Immature natural killer cell (primary cell): ENCODE results near the gene MTX1. TPM values are rescaled to one million over a fixed set of nuclear protein-coding genes. Genes with fewer than 3 reads are reported as not detected.
"Not testable (repeated sequence)": the region's sequence is repeated elsewhere in the genome, so short reads cannot be mapped to it uniquely, and the experiment has no call there.

Experiments used
- DNase-seq, 3 donors: peaks; one replicate each; pipeline ENCODE4 v3.0.0; 2022; ENCODE audit warnings: mixed read lengths in 1 of 3
- H3K27ac Mint-ChIP-seq, 6 donors: one replicate each; pipeline ENCODE4 v1.8.0; 2020; ENCODE audit warnings: mixed read lengths in 6 of 6, mild to moderate bottlenecking in 5 of 6, inconsistent platforms in 4 of 6, moderate library complexity in 3 of 6
- H3K27me3 Mint-ChIP-seq, 3 donors: one replicate each; pipeline ENCODE4 v1.8.0; 2020 to 2021; ENCODE audit warnings: low read depth in 3 of 3, mild to moderate bottlenecking in 3 of 3, mixed read lengths in 3 of 3, moderate library complexity in 3 of 3, inconsistent platforms in 1 of 3
- H3K36me3 Mint-ChIP-seq, 3 donors: one replicate each; pipeline ENCODE4 v1.8.0; 2020; ENCODE audit warnings: mixed read lengths in 3 of 3, inconsistent platforms in 2 of 3, mild to moderate bottlenecking in 2 of 3
- H3K4me1 Mint-ChIP-seq, 2 donors: one replicate each; pipeline ENCODE4 v1.8.0; 2020; ENCODE audit warnings: inconsistent platforms in 2 of 2, mild to moderate bottlenecking in 2 of 2, mixed read lengths in 2 of 2, moderate library complexity in 1 of 2
- H3K4me3 Mint-ChIP-seq, 5 donors: one replicate each; pipeline ENCODE4 v1.8.0; 2020; ENCODE audit warnings: mild to moderate bottlenecking in 5 of 5, mixed read lengths in 5 of 5, inconsistent platforms in 3 of 5, moderate library complexity in 3 of 5
- H3K9me3 Mint-ChIP-seq, 6 donors: one replicate each; pipeline ENCODE4 v1.8.0; 2020; ENCODE audit warnings: mild to moderate bottlenecking in 6 of 6, mixed read lengths in 6 of 6, inconsistent platforms in 4 of 6, moderate library complexity in 3 of 6
- polyA plus RNA-seq, 3 donors: library from polyadenylated mRNA; unstranded; fragments of 300-500 nt; fragmentation: Illumina TruSeq; gene quantifications; one replicate each; pipeline ENCODE4 v1.2.3, GENCODE V29; 2021

Gene MTX1
- polyA plus RNA-seq, 3 donors from 2014 or later = 51.1 to 62.6 (median 55.1) TPM

GRCh38 chr1:155235375-155235774 lies 26.9 kb downstream of the MTX1 start:
- DNase-seq, H3K4me3 Mint-ChIP-seq, H3K27ac Mint-ChIP-seq, H3K9me3 Mint-ChIP-seq, H3K27me3 Mint-ChIP-seq, H3K4me1 Mint-ChIP-seq: not testable (repeated sequence)
- H3K36me3 Mint-ChIP-seq = peaks cover 9 to 26% (median 12%) of the 10 kb centered on the region in 3 donors

GRCh38 chr1:155236451-155236850 lies 28.0 kb downstream of the MTX1 start:
- H3K27ac Mint-ChIP-seq = peak overlapping the region in 1 of 6 donors; percentile 36

GRCh38 chr1:155241069-155241679 lies 32.7 kb downstream of the MTX1 start:
- Mint-ChIP-seq H3K4me3 (peak overlapping the region; percentile 86 to 94 (median 91)), H3K9me3 (peaks cover 0 to 6% (median 2%) of the 10 kb centered on the region in 6 donors), H3K27ac (peak overlapping the region; percentile 75 to 96 (median 90)), H3K4me1 (peaks cover 41 to 45% of the 10 kb centered on the region in 2 donors), H3K36me3 (peaks cover 4 to 22% (median 11%) of the 10 kb centered on the region in 3 donors), H3K27me3 (peaks cover 12 to 26% (median 16%) of the 10 kb centered on the region in 3 donors)
- peak; percentile 70 to 74 (median 72) for DNase-seq

More at GRCh38 chr1:155236451-155236850, 28.0 kb downstream of the MTX1 start:
- H3K27me3 Mint-ChIP-seq = peaks cover 0 to 2% (median 0%) of the 10 kb centered on the region in 3 donors
- peaks cover 18 to 20% of the 10 kb centered on the region in 2 donors for H3K4me1 Mint-ChIP-seq
- H3K4me3 Mint-ChIP-seq = no peak overlapping the region
- peaks cover 9 to 26% (median 12%) of the 10 kb centered on the region in 3 donors for H3K36me3 Mint-ChIP-seq
- no peak for DNase-seq
- no peaks in the 10 kb centered on the region for H3K9me3 Mint-ChIP-seq

GRCh38 chr1:155241841-155242264 lies 33.4 kb downstream of the MTX1 start:
- peaks cover 41 to 45% of the 10 kb centered on the region in 2 donors for H3K4me1 Mint-ChIP-seq
- peaks cover under 1 to 16% (median 5%) of the 10 kb centered on the region in 3 donors for H3K36me3 Mint-ChIP-seq
- H3K27ac Mint-ChIP-seq = peak overlapping the region; percentile 60 to 96 (median 87)
- H3K4me3 Mint-ChIP-seq = peak overlapping the region in 3 of 5 donors; percentile 38 to 91 (median 86)
- DNase-seq = no peak
- peaks cover 0 to 6% (median 2%) of the 10 kb centered on the region in 6 donors for H3K9me3 Mint-ChIP-seq
- H3K27me3 Mint-ChIP-seq = peaks cover 12 to 27% (median 19%) of the 10 kb centered on the region in 3 donors

- Mint-ChIP-seq H3K9me3 (peaks cover 0 to 6% (median 2%) of the 10 kb centered on the region in 6 donors), H3K4me3 (peak overlapping the region; percentile 52 to 86 (median 66)), H3K36me3 (peaks cover 0 to 10% (median 4%) of the 10 kb centered on the region in 3 donors), H3K27ac (peak overlapping the region in 5 of 6 donors; percentile 12 to 99 (median 73)), H3K27me3 (peaks cover 12 to 27% (median 19%) of the 10 kb centered on the region in 3 donors), H3K4me1 (peaks cover 41 to 45% of the 10 kb centered on the region in 2 donors)
- no peak for DNase-seq
Observed at GRCh38 chr1:155242805-155243358, 34.4 kb downstream of the MTX1 start.

GRCh38 chr1:155244368-155245162 lies 36.1 kb downstream of the MTX1 start:
- Mint-ChIP-seq H3K4me1 (peaks cover 39 to 45% of the 10 kb centered on the region in 2 donors), H3K36me3 (peaks cover 0 to 4% (median 4%) of the 10 kb centered on the region in 3 donors), H3K27ac (peak overlapping the region; percentile 93 to 99 (median 97)), H3K27me3 (peaks cover 14 to 27% (median 19%) of the 10 kb centered on the region in 3 donors), H3K4me3 (peak overlapping the region; percentile 84 to 93 (median 88)), H3K9me3 (peaks cover 0 to 6% (median 2%) of the 10 kb centered on the region in 6 donors)
- DNase-seq = peak; percentile 97 to 99 (median 98)

GRCh38 chr1:155245163-155245524 lies 36.6 kb downstream of the MTX1 start:
- DNase-seq = no peak
- H3K9me3 Mint-ChIP-seq = peaks cover 0 to 6% (median 2%) of the 10 kb centered on the region in 6 donors
- peaks cover 37 to 41% of the 10 kb centered on the region in 2 donors for H3K4me1 Mint-ChIP-seq
- H3K4me3 Mint-ChIP-seq = peak overlapping the region; percentile 84 to 93 (median 88)
- H3K36me3 Mint-ChIP-seq = peaks cover 0 to 4% (median 4%) of the 10 kb centered on the region in 3 donors
- H3K27me3 Mint-ChIP-seq = peaks cover 14 to 27% (median 19%) of the 10 kb centered on the region in 3 donors
- peak overlapping the region; percentile 93 to 99 (median 97) for H3K27ac Mint-ChIP-seq

- not testable (repeated sequence) for H3K9me3 Mint-ChIP-seq, DNase-seq, H3K4me3 Mint-ChIP-seq, H3K36me3 Mint-ChIP-seq
- Mint-ChIP-seq H3K4me1 (peaks cover 25 to 31% of the 10 kb centered on the region in 2 donors), H3K27me3 (peaks cover 14 to 27% (median 19%) of the 10 kb centered on the region in 3 donors), H3K27ac (peak overlapping the region in 2 of 6 donors; percentile 76 to 99)
Observed at GRCh38 chr1:155246796-155247195, 38.3 kb downstream of the MTX1 start.

GRCh38 chr1:155247667-155248553 lies 39.4 kb downstream of the MTX1 start:
- peaks cover 0 to 6% (median 2%) of the 10 kb centered on the region in 6 donors for H3K9me3 Mint-ChIP-seq
- peaks cover 0 to 4% (median 4%) of the 10 kb centered on the region in 3 donors for H3K36me3 Mint-ChIP-seq

GRCh38 chr1:155250246-155250632 lies 41.7 kb downstream of the MTX1 start:
- Mint-ChIP-seq H3K36me3 (no peaks in the 10 kb centered on the region), H3K4me3 (peak overlapping the region; percentile 51 to 74 (median 68)), H3K27me3 (peaks cover 5 to 12% (median 9%) of the 10 kb centered on the region in 3 donors), H3K4me1 (peaks cover 20 to 21% of the 10 kb centered on the region in 2 donors), H3K27ac (peak overlapping the region in 1 of 6 donors; percentile 9), H3K9me3 (no peaks in the 10 kb centered on the region)
- no peak for DNase-seq

More at GRCh38 chr1:155247667-155248553, 39.4 kb downstream of the MTX1 start:
- H3K27ac Mint-ChIP-seq = no peak overlapping the region
- DNase-seq = no peak
- peaks cover 22 to 28% of the 10 kb centered on the region in 2 donors for H3K4me1 Mint-ChIP-seq
- H3K27me3 Mint-ChIP-seq = peaks cover 14 to 27% (median 19%) of the 10 kb centered on the region in 3 donors
- no peak overlapping the region for H3K4me3 Mint-ChIP-seq

- peak; percentile 92 to 94 (median 93) for DNase-seq
- Mint-ChIP-seq H3K27me3 (peaks cover 2 to 6% (median 6%) of the 10 kb centered on the region in 3 donors), H3K4me1 (peaks cover 22 to 25% of the 10 kb centered on the region in 2 donors), H3K9me3 (no peaks in the 10 kb centered on the region), H3K27ac (peak overlapping the region in 3 of 6 donors; percentile 19 to 81 (median 24)), H3K4me3 (peak overlapping the region; percentile 26 to 74 (median 58)), H3K36me3 (no peaks in the 10 kb centered on the region)
Observed at GRCh38 chr1:155250633-155251449, 42.3 kb downstream of the MTX1 start.

- Mint-ChIP-seq H3K4me3 (no peak overlapping the region), H3K36me3 (peaks cover 0 to 3% (median 0%) of the 10 kb centered on the region in 3 donors), H3K4me1 (peaks cover 26 to 30% of the 10 kb centered on the region in 2 donors), H3K9me3 (no peaks in the 10 kb centered on the region), H3K27me3 (peaks cover 1 to 2% (median 2%) of the 10 kb centered on the region in 3 donors), H3K27ac (no peak overlapping the region)
- no peak for DNase-seq
Observed at GRCh38 chr1:155251566-155251965, 43.1 kb downstream of the MTX1 start.
